Measurements from ENCODE around the gene FBXL20.
A peak's percentile ranks its signal among the peaks of the same experiment; 100 is the strongest.
"Not testable (repeated sequence)": the region's sequence is repeated elsewhere in the genome, so short reads cannot be mapped to it uniquely, and the experiment has no call there.

Gene FBXL20

GRCh38 chr17:39401412-39402243, at the start of gene FBXL20:
Gene FBXL20, minus strand, starts transcription at chr17:39401626. Its CDS starts 224 bp downstream, at chr17:39401402.
- H3K27ac ChIP-seq = peak within 1 kb of the TSS; percentile 90
- TF ChIP-seq CTCF (conservative IDR thresholded peaks at IDR 0.05) = no peak

- H3K27ac ChIP-seq = peak within 1 kb of the TSS; percentile 93
- no peak for TF ChIP-seq CTCF (conservative IDR thresholded peaks at IDR 0.05)
These were observed 49.6 kb upstream of the FBXL20 start, which contains the start of gene MED1 for GRCh38 chr17:39450847-39451581. Gene MED1, minus strand, starts transcription at chr17:39451263. Its CDS starts 201 bp downstream, at chr17:39451062.

- H3K27ac ChIP-seq = peak overlapping the region; percentile 93
- TF ChIP-seq CTCF (conservative IDR thresholded peaks at IDR 0.05) = no peak
These were observed 48.6 kb upstream of the FBXL20 start for GRCh38 chr17:39450051-39450450.

- no peak overlapping the region for H3K27ac ChIP-seq
- TF ChIP-seq CTCF (conservative IDR thresholded peaks at IDR 0.05) = no peak
These were observed 46.1 kb upstream of the FBXL20 start for GRCh38 chr17:39447561-39447960.

GRCh38 chr17:39443326-39443725, 41.9 kb upstream of the FBXL20 start:
- H3K27ac ChIP-seq = no peak overlapping the region
- TF ChIP-seq CTCF (conservative IDR thresholded peaks at IDR 0.05) = no peak

- not testable (repeated sequence) for H3K27ac ChIP-seq
These were observed 38.4 kb upstream of the FBXL20 start for GRCh38 chr17:39439868-39440267.

GRCh38 chr17:39429600-39429999, 28.2 kb upstream of the FBXL20 start:
- no peak overlapping the region for H3K27ac ChIP-seq
- no peak for TF ChIP-seq CTCF (conservative IDR thresholded peaks at IDR 0.05)
